PC-3 (cell line): ENCODE measurements around the gene SCGB2A2. TPM values are rescaled to one million over a fixed set of nuclear protein-coding genes. Genes with fewer than 3 reads are reported as not detected.

Experiments
- ATAC-seq: fragments of 200-7000 bp; cut with Tn5 transposase; 2 replicates; pipeline ENCODE4 v1.9.1; 2020; ENCODE audit warnings: mild to moderate bottlenecking, moderate library complexity
- BruUV-seq: library from RNA; stranded (reverse); fragments of 400-500 nt; replicated peaks from 2 replicates; lab custom pipeline; 2021; lab: Mats Ljungman, UMichigan
- CTCF ChIA-PET: fragments of 300-600 bp; sonication (Branson Sonifier 250); formaldehyde crosslinking; loops from one replicate; lab custom pipeline; 2022; ENCODE audit warnings: antibody characterized with exemption; lab: Charles Lee
- POLR2A ChIA-PET: fragments of 300-600 bp; sonication (Branson Sonifier 250); formaldehyde crosslinking; loops from one replicate; lab custom pipeline; 2022; ENCODE audit warnings: antibody characterized with exemption; ENCODE audit not compliant: unreplicated experiment; lab: Charles Lee
- DNase-seq: peaks from one replicate; pipeline ENCODE4 v3.0.0-alpha.2; 2015
- H2AFZ ChIP-seq: fragments of 300-600 bp; sonication (generic); 2 replicates; pipeline ENCODE4 v1.6.0; 2016; ENCODE audit warnings: antibody characterized with exemption, low read length
- H3F3A ChIP-seq: fragments of 300-600 bp; sonication (generic); one replicate; pipeline ENCODE4 v1.6.0; 2017; ENCODE audit warnings: antibody characterized with exemption, low read length, control low read depth, mild to moderate bottlenecking; ENCODE audit not compliant: unreplicated experiment
- H3K27ac ChIP-seq: fragments of 300-600 bp; sonication (generic); 2 replicates; pipeline ENCODE4 v1.5.1; 2016; ENCODE audit warnings: mild to moderate bottlenecking, low read length
- H3K27me3 ChIP-seq: fragments of 300-600 bp; sonication (generic); 2 replicates; pipeline ENCODE4 v1.6.1; 2016; ENCODE audit warnings: low read length, mixed read lengths
- H3K36me3 ChIP-seq: fragments of 300-600 bp; sonication (generic); 2 replicates; pipeline ENCODE4 v1.6.1; 2016; ENCODE audit warnings: low read depth, mixed run types, low read length, mixed read lengths
- H3K4me1 ChIP-seq: fragments of 300-600 bp; sonication (generic); 2 replicates; pipeline ENCODE4 v1.5.1; 2016; ENCODE audit warnings: low read length; ENCODE audit not compliant: insufficient read depth
- H3K4me2 ChIP-seq: fragments of 300-600 bp; sonication (generic); 2 replicates; pipeline ENCODE4 v1.6.0; 2016; ENCODE audit warnings: low read length
- H3K4me3 ChIP-seq: fragments of 300-600 bp; sonication (generic); 2 replicates; pipeline ENCODE4 v1.5.1; 2016; ENCODE audit warnings: mild to moderate bottlenecking, low read length, mixed read lengths
- H3K79me2 ChIP-seq: fragments of 300-600 bp; sonication (generic); 2 replicates; pipeline ENCODE4 v1.6.1; 2017; ENCODE audit warnings: low read length, mixed read lengths
- H3K9ac ChIP-seq: fragments of 300-600 bp; sonication (generic); 2 replicates; pipeline ENCODE4 v1.6.0; 2016; ENCODE audit warnings: mild to moderate bottlenecking, low read length
- H3K9me2 ChIP-seq: fragments of 300-600 bp; sonication (generic); replicated peaks from 2 replicates; pipeline ENCODE4 v1.6.1; 2016; ENCODE audit warnings: mixed run types, low read length, mixed read lengths
- H3K9me3 ChIP-seq: fragments of 300-600 bp; sonication (generic); 2 replicates; pipeline ENCODE4 v1.6.1; 2016; ENCODE audit warnings: low read length, mixed read lengths
- H4K20me1 ChIP-seq: fragments of 300-600 bp; sonication (generic); 2 replicates; pipeline ENCODE4 v1.6.1; 2016; ENCODE audit warnings: low read length, mixed read lengths
- EZH2 ChIP-seq: fragments of 300-600 bp; sonication (generic); IDR thresholded peaks from one replicate; pipeline ENCODE4 v1.6.1; 2017; ENCODE audit warnings: antibody characterized with exemption, mild to moderate bottlenecking, low read length; ENCODE audit not compliant: unreplicated experiment
- EZH2phosphoT487 ChIP-seq: fragments of 300-600 bp; sonication (generic); IDR thresholded peaks from 2 replicates; pipeline ENCODE4 v1.6.1; 2018; ENCODE audit warnings: mild to moderate bottlenecking, antibody characterized with exemption, low read length, borderline replicate concordance
- intact Hi-C: fragments of 100-400 bp; cut with micrococcal nuclease; formaldehyde crosslinking; loops from 2 replicates; pipeline ENCODE4 v1.9.0; 2023
- total RNA-seq: library from RNA; depleted of rRNA; stranded (reverse); fragments of >200 nt; gene quantifications from 2 replicates; pipeline ENCODE4 v1.2.3, GENCODE V29; 2014
- TF ChIP-seq, protein P1 (sequence below): fragments of 300-600 bp; sonication (generic); conservative IDR thresholded peaks from 2 replicates; pipeline ENCODE4 v1.5.1; 2017; ENCODE audit warnings: antibody characterized with exemption, low read depth, mild to moderate bottlenecking, low read length

The SCGB2A2 gene
- total RNA-seq, 1 experiment from 2014 or later, result not detected

- Histone ChIP-seq H3K79me2 (no peaks in the 10 kb centered on the region), H3K4me3 (no peak overlapping the region), H3K9ac (no peak overlapping the region), H3K27me3 (peaks cover 49% of the 10 kb centered on the region), H4K20me1 (no peaks in the 10 kb centered on the region), H2AFZ (no peak overlapping the region), H3K4me2 (no peak overlapping the region), H3F3A (no peaks in the 10 kb centered on the region), H3K27ac (no peak overlapping the region), H3K4me1 (no peaks in the 10 kb centered on the region), H3K36me3 (no peaks in the 10 kb centered on the region), H3K9me3 (no peaks in the 10 kb centered on the region), H3K9me2 (no peaks in the 10 kb centered on the region)
- POLR2A ChIA-PET, result no interaction called here
- BruUV-seq, result no TSS peak
- no peak for ATAC-seq
- intact Hi-C loops, result no loop called here
- no peak for DNase-seq
- TF ChIP-seq, protein P1, sequence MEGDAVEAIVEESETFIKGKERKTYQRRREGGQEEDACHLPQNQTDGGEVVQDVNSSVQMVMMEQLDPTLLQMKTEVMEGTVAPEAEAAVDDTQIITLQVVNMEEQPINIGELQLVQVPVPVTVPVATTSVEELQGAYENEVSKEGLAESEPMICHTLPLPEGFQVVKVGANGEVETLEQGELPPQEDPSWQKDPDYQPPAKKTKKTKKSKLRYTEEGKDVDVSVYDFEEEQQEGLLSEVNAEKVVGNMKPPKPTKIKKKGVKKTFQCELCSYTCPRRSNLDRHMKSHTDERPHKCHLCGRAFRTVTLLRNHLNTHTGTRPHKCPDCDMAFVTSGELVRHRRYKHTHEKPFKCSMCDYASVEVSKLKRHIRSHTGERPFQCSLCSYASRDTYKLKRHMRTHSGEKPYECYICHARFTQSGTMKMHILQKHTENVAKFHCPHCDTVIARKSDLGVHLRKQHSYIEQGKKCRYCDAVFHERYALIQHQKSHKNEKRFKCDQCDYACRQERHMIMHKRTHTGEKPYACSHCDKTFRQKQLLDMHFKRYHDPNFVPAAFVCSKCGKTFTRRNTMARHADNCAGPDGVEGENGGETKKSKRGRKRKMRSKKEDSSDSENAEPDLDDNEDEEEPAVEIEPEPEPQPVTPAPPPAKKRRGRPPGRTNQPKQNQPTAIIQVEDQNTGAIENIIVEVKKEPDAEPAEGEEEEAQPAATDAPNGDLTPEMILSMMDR, result no peak
- TF ChIP-seq EZH2 (no peak), EZH2phosphoT487 (no peak)
- CTCF ChIA-PET, result no interaction called here
Observed at GRCh38 chr11:62307950-62308349, 38.0 kb downstream of the SCGB2A2 start.

DNA sequence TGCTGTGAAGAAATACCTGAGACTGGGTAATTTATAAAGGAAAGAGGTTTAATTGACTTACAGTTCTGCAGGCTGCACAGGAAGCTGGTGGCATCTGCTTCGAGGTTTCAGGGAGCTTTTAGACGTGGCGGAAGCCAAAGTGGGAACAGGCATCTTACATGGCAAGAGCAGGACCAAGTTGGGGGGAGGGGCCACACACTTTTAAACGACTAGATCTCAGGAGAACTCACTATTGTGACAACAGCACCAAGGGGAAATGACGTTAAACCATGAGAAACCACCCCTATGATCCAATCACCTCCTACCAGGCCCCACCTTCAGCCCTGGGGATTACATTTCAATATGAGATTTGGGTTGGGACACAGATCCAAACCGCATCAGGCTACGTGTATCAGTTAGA, 40.0 kb downstream of the SCGB2A2 start:
- peak overlapping the region; percentile 6; the same call in 1 of the 2 replicates for H3K4me2 ChIP-seq
- ATAC-seq, result no peak
- H3K36me3 ChIP-seq, result no peaks in the 10 kb centered on the region
- POLR2A ChIA-PET, result no interaction called here
- H3K9me2 ChIP-seq, result no peaks in the 10 kb centered on the region
- H3F3A ChIP-seq, result no peaks in the 10 kb centered on the region
- no peaks in the 10 kb centered on the region for H3K4me1 ChIP-seq
- intact Hi-C loops, result no loop called here
- no peaks in the 10 kb centered on the region for H3K79me2 ChIP-seq
- no peak overlapping the region for H3K9ac ChIP-seq
- no peak for DNase-seq
- peaks cover 45% of the 10 kb centered on the region for H3K27me3 ChIP-seq
- H3K9me3 ChIP-seq, result no peaks in the 10 kb centered on the region
- H2AFZ ChIP-seq, result no peak overlapping the region
- CTCF ChIA-PET, result no interaction called here
- TF ChIP-seq EZH2, result no peak
- TF ChIP-seq, protein P1, result no peak
- no peaks in the 10 kb centered on the region for H4K20me1 ChIP-seq
- no TSS peak for BruUV-seq
- H3K27ac ChIP-seq, result no peak overlapping the region
- no peak overlapping the region for H3K4me3 ChIP-seq

DNA sequence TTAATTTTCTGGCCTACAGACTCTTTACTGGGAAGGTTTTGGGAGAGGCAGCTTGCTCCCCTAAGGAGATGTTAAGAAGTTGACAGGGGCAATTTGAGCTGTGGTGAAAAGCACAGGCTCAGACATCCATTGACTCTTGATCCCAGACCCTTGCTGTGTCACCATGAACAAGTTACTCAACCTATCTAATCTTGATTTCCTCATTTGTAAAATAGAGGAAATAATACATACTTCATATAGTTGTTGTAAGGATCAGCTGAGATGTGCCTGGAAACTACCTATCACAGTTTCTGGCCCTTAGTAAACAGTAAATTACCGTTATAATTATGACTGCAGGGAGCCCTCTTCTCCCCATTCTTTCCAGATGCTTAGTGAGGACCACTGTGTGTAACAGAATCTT, 45.5 kb downstream of the SCGB2A2 start:
- no TSS peak for BruUV-seq
- CTCF ChIA-PET, result no interaction called here
- no peak overlapping the region for H3K9ac ChIP-seq
- no peaks in the 10 kb centered on the region for H3K9me3 ChIP-seq
- H3K4me2 ChIP-seq, result no peak overlapping the region
- no peaks in the 10 kb centered on the region for H3K79me2 ChIP-seq
- no peaks in the 10 kb centered on the region for H3K9me2 ChIP-seq
- intact Hi-C loops, result no loop called here
- POLR2A ChIA-PET, result no interaction called here
- no peaks in the 10 kb centered on the region for H3K36me3 ChIP-seq
- ATAC-seq (no peak), DNase-seq (no peak)
- H3F3A ChIP-seq, result no peaks in the 10 kb centered on the region
- no peak overlapping the region for H2AFZ ChIP-seq
- TF ChIP-seq, protein P1, result no peak
- no peak for TF ChIP-seq EZH2phosphoT487
- TF ChIP-seq EZH2, result no peak
- H3K4me3 ChIP-seq, result no peak overlapping the region
- no peaks in the 10 kb centered on the region for H4K20me1 ChIP-seq
- H3K27ac ChIP-seq, result no peak overlapping the region
- no peaks in the 10 kb centered on the region for H3K4me1 ChIP-seq
- H3K27me3 ChIP-seq, result peaks cover 50% of the 10 kb centered on the region
